Activated T-helper 9 cell treated with anti-CD3 and anti-CD28 coated beads, Interleukin-2, amount 50 U/mL, for 16 hours (primary cell): Measurements from ENCODE around the gene ZCCHC14.

Experiments
- DNase-seq: peaks from one replicate; pipeline ENCODE4 v3.0.0-alpha.2; 2020; ENCODE audit warnings: low read depth

ZCCHC14 gene

GRCh38 chr16:87457061-87457611 lies 35.7 kb downstream of the ZCCHC14 start:
- DNase-seq = no peak

GRCh38 chr16:87454391-87454790 lies 38.4 kb downstream of the ZCCHC14 start:
- DNase-seq = no peak

- DNase-seq = no peak
These were observed 39.5 kb downstream of the ZCCHC14 start for GRCh38 chr16:87453326-87453725.

- no peak for DNase-seq
These were observed 41.1 kb downstream of the ZCCHC14 start for GRCh38 chr16:87451563-87452210.

GRCh38 chr16:87448866-87449265 lies 44.0 kb downstream of the ZCCHC14 start:
- no peak for DNase-seq

- DNase-seq = no peak
These were observed 45.5 kb downstream of the ZCCHC14 start for GRCh38 chr16:87447323-87447722.

- no peak for DNase-seq
These were observed 46.3 kb downstream of the ZCCHC14 start for GRCh38 chr16:87446479-87446878.

- DNase-seq = no peak
These were observed 47.3 kb downstream of the ZCCHC14 start for GRCh38 chr16:87445486-87445885.

- no peak for DNase-seq
These were observed 48.9 kb downstream of the ZCCHC14 start for GRCh38 chr16:87443964-87444363.

GRCh38 chr16:87443016-87443415 lies 49.8 kb downstream of the ZCCHC14 start:
- no peak for DNase-seq

GRCh38 chr16:87442581-87442966 lies 50.2 kb downstream of the ZCCHC14 start:
- DNase-seq = no peak

- no peak for DNase-seq
These were observed 50.8 kb downstream of the ZCCHC14 start for GRCh38 chr16:87441886-87442580.

GRCh38 chr16:87439926-87440325 lies 52.9 kb downstream of the ZCCHC14 start:
- DNase-seq = no peak

GRCh38 chr16:87438611-87438985 lies 54.2 kb downstream of the ZCCHC14 start:
- no peak for DNase-seq

GRCh38 chr16:87437911-87438610 lies 54.8 kb downstream of the ZCCHC14 start:
- DNase-seq = no peak

GRCh38 chr16:87437327-87437726 lies 55.5 kb downstream of the ZCCHC14 start:
- no peak for DNase-seq

- DNase-seq = no peak
These were observed 56.3 kb downstream of the ZCCHC14 start for GRCh38 chr16:87436225-87437172.

- no peak for DNase-seq
These were observed 57.2 kb downstream of the ZCCHC14 start for GRCh38 chr16:87435372-87436224.

- DNase-seq = no peak
These were observed 58.6 kb downstream of the ZCCHC14 start for GRCh38 chr16:87434146-87434667.

GRCh38 chr16:87432330-87432915 lies 60.4 kb downstream of the ZCCHC14 start:
- no peak for DNase-seq
